ENCODE results near the gene TMC1. TPM values are rescaled to one million over a fixed set of nuclear protein-coding genes. Genes with fewer than 3 reads are reported as not detected.

TMC1 gene
- total and polyA plus RNA-seq, 12 donors, result 0.01 to 0.67 (median 0.43) TPM; not detected in 6

DNA sequence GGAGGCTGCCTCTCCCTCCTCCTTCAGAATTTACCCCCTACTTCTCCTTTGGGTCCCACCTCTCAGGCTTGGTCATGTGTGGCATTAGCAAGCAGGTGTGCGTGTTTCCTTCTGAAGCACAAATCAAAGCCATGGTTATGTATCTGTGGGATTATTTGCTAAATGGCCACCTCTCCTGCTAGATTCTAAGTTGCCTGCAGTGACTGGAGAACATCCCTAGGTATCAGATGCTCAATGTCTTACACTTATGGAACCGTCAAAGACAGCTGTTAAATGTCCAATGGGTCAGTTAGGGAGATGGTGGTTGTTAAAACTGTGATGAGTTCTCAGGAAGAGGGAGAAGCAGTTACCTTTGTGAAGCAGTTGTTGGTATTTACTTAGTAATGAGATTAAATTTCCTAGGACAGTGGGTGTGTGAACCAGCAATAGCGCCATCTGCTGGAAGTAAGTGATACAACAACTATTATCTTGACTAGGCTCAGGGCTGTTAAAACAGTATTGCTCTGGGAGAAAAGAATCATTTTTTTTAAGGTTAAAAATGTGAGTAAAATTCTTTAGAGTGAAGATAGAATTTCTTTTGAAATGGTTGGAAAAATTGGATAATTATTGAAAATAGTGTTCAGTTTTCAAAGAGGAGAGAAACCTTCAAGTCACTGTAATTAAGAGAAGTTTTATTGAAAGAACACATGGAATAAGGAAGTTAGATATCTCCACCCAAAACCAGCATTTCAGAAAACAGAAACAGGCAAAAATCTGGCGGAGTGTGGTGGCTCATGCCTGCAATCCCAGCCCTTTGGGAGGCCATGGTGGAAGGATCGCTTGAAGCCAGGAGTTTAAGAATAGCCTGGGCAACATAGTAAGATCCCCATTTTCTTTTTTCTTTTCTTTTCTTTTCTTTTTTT is 71.3 kb downstream of the TMC1 start:
- 43 to 45% methylated on average over 5 of the region's 5 CpGs for WGBS, 2 donors
- Histone ChIP-seq H3K9me3 (no peaks in the 10 kb centered on the region), H3K4me1 (peaks cover 0 to 44% (median 5%) of the 10 kb centered on the region in 9 donors), H3K4me3 (no peak overlapping the region), H3K27me3 (no peaks in the 10 kb centered on the region), H3K36me3 (no peaks in the 10 kb centered on the region), H3K27ac (peak overlapping the region in 3 of 10 donors; percentile 4 to 60 (median 57))
- DNase-seq (peak in 1 of 2 donors; percentile 30), ATAC-seq (peak; percentile 77 to 88 (median 80))
- intact Hi-C loops (cut with DNase I), result loop anchor here (1.0 to 10.0 kb wide), 13 partner anchors 128 to 558 kb away; partner anchors contain the start of gene ZFAND5 (in 5 of the 10)
- TF ChIP-seq, protein P1, sequence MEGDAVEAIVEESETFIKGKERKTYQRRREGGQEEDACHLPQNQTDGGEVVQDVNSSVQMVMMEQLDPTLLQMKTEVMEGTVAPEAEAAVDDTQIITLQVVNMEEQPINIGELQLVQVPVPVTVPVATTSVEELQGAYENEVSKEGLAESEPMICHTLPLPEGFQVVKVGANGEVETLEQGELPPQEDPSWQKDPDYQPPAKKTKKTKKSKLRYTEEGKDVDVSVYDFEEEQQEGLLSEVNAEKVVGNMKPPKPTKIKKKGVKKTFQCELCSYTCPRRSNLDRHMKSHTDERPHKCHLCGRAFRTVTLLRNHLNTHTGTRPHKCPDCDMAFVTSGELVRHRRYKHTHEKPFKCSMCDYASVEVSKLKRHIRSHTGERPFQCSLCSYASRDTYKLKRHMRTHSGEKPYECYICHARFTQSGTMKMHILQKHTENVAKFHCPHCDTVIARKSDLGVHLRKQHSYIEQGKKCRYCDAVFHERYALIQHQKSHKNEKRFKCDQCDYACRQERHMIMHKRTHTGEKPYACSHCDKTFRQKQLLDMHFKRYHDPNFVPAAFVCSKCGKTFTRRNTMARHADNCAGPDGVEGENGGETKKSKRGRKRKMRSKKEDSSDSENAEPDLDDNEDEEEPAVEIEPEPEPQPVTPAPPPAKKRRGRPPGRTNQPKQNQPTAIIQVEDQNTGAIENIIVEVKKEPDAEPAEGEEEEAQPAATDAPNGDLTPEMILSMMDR (IDR thresholded peaks at IDR 0.05), result peak; percentile 78 to 93 (median 88)

DNA sequence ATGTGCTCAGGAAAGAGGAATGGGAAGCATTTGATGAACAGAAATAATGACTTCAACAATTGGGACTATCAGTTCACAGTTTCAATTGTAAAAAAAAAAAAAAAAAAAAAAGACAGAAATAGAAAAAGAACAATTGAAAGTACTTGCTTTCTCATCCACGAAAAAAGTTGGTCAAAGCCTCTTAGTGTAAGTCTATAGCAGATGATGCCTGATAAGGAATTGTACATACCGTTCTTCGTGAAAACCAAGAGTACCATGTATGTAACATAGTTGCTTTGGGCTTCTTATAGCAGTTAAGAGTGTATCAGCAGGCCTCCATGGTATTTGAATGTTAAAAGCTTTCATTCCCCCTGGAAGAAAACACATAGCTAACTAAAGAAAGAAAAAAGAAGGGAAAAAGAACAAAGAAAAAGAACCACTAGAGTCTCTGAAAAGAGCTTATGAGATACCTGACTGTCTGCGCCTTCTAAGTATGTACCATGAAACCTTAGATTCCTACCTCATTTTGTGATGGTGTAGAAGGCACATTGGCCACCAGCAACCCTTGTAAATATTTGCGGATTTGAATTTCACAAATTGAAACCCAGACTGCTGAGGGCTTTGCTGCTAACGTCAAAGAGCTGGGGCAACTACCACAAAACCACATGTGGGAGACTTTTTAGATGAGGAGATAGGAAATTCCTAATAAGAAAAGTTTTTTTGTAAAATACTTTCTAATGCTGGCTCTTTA is 75.2 kb downstream of the TMC1 start:
- no peak overlapping the region for H3K4me3 ChIP-seq
- no peak overlapping the region for H3K27ac ChIP-seq
- TF ChIP-seq, protein P1 (IDR thresholded peaks at IDR 0.05), result no peak
- peaks cover 0 to 22% (median 10%) of the 10 kb centered on the region in 9 donors for H3K4me1 ChIP-seq
- no peaks in the 10 kb centered on the region for H3K36me3 ChIP-seq
- no peaks in the 10 kb centered on the region for H3K9me3 ChIP-seq
- no peaks in the 10 kb centered on the region for H3K27me3 ChIP-seq
- intact Hi-C loops (cut with DNase I), result loop anchor here in 6 of 10 donors (5.0 to 10.0 kb wide), 7 partner anchors 132 to 562 kb away; partner anchors contain the start of gene ZFAND5 (in 1 of the 6)
- 84 to 89% methylated on average over 6 of the region's 6 CpGs for WGBS, 2 donors
- ATAC-seq, result no peak
- DNase-seq, result no peak

DNA sequence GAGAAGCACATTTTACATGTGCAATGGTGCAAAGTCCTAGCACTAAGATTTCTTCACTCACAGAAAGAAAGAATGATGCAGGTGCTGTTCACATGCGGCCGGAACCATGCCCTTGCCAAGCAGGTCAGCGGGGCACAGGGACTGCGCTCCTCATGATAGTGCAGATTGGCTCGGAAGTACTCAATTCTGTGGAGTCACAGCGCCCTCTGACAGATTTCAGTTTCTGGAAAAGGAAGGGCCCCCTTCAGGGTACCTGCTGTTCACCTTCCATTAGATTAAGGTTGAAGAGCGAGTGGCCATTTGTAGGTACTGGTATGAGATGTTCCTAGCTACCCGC is 75.7 kb downstream of the TMC1 start:
- intact Hi-C loops (cut with DNase I), result loop anchor here in 6 of 10 donors (5.0 to 10.0 kb wide), 7 partner anchors 132 to 562 kb away; partner anchors contain the start of gene ZFAND5 (in 1 of the 6)
- H3K27ac ChIP-seq, result no peak overlapping the region
- TF ChIP-seq, protein P1 (IDR thresholded peaks at IDR 0.05), result no peak

DNA sequence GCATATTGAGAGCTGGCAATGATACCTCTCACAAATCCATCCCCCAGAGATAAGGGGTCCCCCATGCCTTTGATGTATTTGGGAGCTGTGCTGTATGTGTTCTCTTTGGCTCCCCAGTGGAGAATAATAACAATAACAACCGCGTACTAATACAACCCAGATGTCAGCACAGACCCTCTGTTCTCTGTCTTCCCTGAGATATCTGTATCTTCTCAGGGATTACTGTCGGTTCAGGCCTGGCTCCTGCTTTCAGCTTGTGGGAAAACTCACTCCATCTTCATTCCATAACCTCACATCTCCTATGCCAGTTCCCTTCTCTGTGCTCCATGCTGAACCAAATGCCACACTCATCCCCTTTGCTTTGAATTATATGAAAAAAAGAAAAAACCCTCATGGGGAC is 76.2 kb downstream of the TMC1 start:
- Histone ChIP-seq H3K36me3 (no peaks in the 10 kb centered on the region), H3K4me3 (no peak overlapping the region), H3K4me1 (peaks cover 0 to 17% (median 10%) of the 10 kb centered on the region in 9 donors), H3K27me3 (no peaks in the 10 kb centered on the region), H3K9me3 (no peaks in the 10 kb centered on the region), H3K27ac (no peak overlapping the region)
- WGBS, 2 donors, result 74 to 76% methylated on average over 3 of the region's 3 CpGs
- DNase-seq, result no peak
- no peak for ATAC-seq
- intact Hi-C loops (cut with DNase I), result loop anchor here in 6 of 10 donors (5.0 to 10.0 kb wide), 7 partner anchors 133 to 563 kb away; partner anchors contain the start of gene ZFAND5 (in 1 of the 6)
- TF ChIP-seq, protein P1 (IDR thresholded peaks at IDR 0.05), result no peak

More for the DNA sequence above, 75.7 kb downstream of the TMC1 start:
- DNase-seq (no peak), ATAC-seq (no peak)
- Histone ChIP-seq H3K27me3 (no peaks in the 10 kb centered on the region), H3K4me1 (peaks cover 0 to 22% (median 10%) of the 10 kb centered on the region in 9 donors), H3K9me3 (no peaks in the 10 kb centered on the region), H3K4me3 (no peak overlapping the region), H3K36me3 (no peaks in the 10 kb centered on the region)
- WGBS, 2 donors, result 95 to 97% methylated on average over 8 of the region's 8 CpGs
